Breast epithelium (tissue), 4 donors: ENCODE data around the gene HPCAL1. TPM values are rescaled to one million over a fixed set of nuclear protein-coding genes. Genes with fewer than 3 reads are reported as not detected.
A peak's percentile ranks its signal among the peaks of the same experiment; 100 is the strongest.

Source experiments
- DNase-seq, 2 donors: peaks; one replicate each; pipeline ENCODE4 v3.0.0-alpha.2; 2019; ENCODE audit warnings: low spot score in 2 of 2
- H3K27ac ChIP-seq, 2 donors: fragments of 200-600 bp; sonication (generic) in 1 of 2; one replicate each; pipeline ENCODE4 v1.5.1; 2016 to 2019; ENCODE audit warnings: mild to moderate bottlenecking in 1 of 2
- H3K27me3 ChIP-seq, 2 donors: fragments of 200-600 bp; sonication (generic) in 1 of 2; one replicate each; pipeline versions ENCODE4 v1.5.1 to v1.6.0; 2017 to 2019; ENCODE audit warnings: control low read depth in 1 of 2, mild to moderate bottlenecking in 1 of 2
- H3K36me3 ChIP-seq: fragments of 200-600 bp; one replicate; pipeline ENCODE4 v1.5.1; 2019
- H3K4me1 ChIP-seq, 2 donors: fragments of 200-600 bp; sonication (generic); one replicate each; pipeline ENCODE4 v1.5.1; 2016 to 2019; ENCODE audit warnings: control low read depth in 1 of 2
- H3K4me3 ChIP-seq, 3 donors: fragments of 200-600 bp; sonication (generic); 1 replicate in 2 of 3; 2 replicates in 1 of 3; pipeline ENCODE4 v1.5.1; 2016 to 2019; ENCODE audit warnings: mild to moderate bottlenecking in 3 of 3, moderate library complexity in 2 of 3
- H3K9me3 ChIP-seq, 2 donors: fragments of 200-600 bp; sonication (generic) in 1 of 2; one replicate each; pipeline ENCODE4 v1.5.1; 2016 to 2019; ENCODE audit warnings: control low read depth in 1 of 2
- CTCF ChIP-seq, 3 donors: fragments of 450-650 bp; IDR thresholded peaks; one replicate each; pipeline ENCODE4 v1.5.1; 2016 to 2017; ENCODE audit warnings: antibody characterized with exemption in 3 of 3, mild to moderate bottlenecking in 3 of 3, moderate library complexity in 3 of 3
- POLR2A ChIP-seq: fragments of 450-650 bp; IDR thresholded peaks from one replicate; pipeline ENCODE4 v1.6.1; 2016; ENCODE audit warnings: antibody characterized with exemption, mild to moderate bottlenecking, moderate library complexity
- POLR2AphosphoS5 ChIP-seq, 3 donors: sonication (generic); formaldehyde crosslinking; IDR thresholded peaks; one replicate each; pipeline ENCODE4 v1.6.1; 2017; ENCODE audit warnings: antibody characterized with exemption in 3 of 3
- intact Hi-C: fragments of 100-400 bp; cut with DNase I; formaldehyde crosslinking; loops from one replicate; pipeline ENCODE4 v1.15.1; 2023; ENCODE audit warnings: low total_unique reads
- total RNA-seq, 3 donors: library from RNA; depleted of rRNA; stranded (reverse); fragments of >200 nt; gene quantifications; one replicate each; pipeline ENCODE4 v1.1.0, GENCODE V29; 2016

The HPCAL1 gene
- total RNA-seq, 3 donors from 2014 or later = 38.6 to 41.9 (median 41.6) TPM

GRCh38 chr2:10471955-10472354 lies 169.3 kb downstream of the HPCAL1 start:
- Histone ChIP-seq H3K27ac (no peak overlapping the region), H3K9me3 (no peaks in the 10 kb centered on the region), H3K27me3 (peaks cover 0 to 9% of the 10 kb centered on the region in 2 donors), H3K36me3 (no peaks in the 10 kb centered on the region), H3K4me3 (no peak overlapping the region), H3K4me1 (no peaks in the 10 kb centered on the region)
- no peak for TF ChIP-seq POLR2A
- TF ChIP-seq CTCF (IDR thresholded peaks at IDR 0.05) = no peak
- TF ChIP-seq POLR2AphosphoS5 (IDR thresholded peaks at IDR 0.05) = no peak
- DNase-seq = no peak
- intact Hi-C loops = no loop called here

DNA sequence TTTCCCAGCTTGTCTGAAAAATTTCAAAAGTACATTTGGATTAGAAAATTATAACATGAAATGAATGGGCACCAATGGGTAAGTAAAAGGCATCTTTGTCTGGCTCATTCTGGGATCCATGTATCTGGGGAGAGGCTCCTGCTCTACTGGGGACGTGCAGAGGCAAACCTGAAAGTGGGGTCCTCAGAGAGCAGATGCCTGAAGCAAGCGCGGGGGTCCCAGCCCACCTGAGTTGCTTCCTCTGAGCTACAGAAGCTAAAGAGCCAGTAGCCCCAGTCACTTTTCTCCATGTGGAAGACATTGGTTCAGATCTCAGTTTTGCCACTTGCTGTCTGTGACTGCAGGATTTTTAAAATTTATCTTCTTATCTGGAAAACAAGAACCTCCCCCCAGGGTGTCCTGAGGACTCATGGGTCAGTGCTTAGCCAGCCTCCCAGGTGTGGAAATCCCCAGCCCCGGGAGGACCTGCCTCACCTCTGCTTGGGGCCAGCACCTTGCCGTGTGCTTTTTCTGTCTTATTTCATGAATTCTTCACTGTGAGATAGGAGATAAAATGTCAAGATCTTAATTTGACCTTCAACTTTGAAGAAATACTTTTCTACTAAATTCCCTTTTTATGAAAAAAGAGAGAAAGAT lies 170.5 kb downstream of the HPCAL1 start:
- H3K27me3 ChIP-seq = peaks cover 0 to 3% of the 10 kb centered on the region in 2 donors
- H3K4me3 ChIP-seq = no peak overlapping the region
- no peaks in the 10 kb centered on the region for H3K9me3 ChIP-seq
- TF ChIP-seq POLR2A = no peak
- no peak for TF ChIP-seq CTCF (IDR thresholded peaks at IDR 0.05)
- no peak for TF ChIP-seq POLR2AphosphoS5 (IDR thresholded peaks at IDR 0.05)
- DNase-seq = peak in 1 of 2 donors; percentile 31
- H3K27ac ChIP-seq = no peak overlapping the region
- intact Hi-C loops = no loop called here
- no peaks in the 10 kb centered on the region for H3K4me1 ChIP-seq
- no peaks in the 10 kb centered on the region for H3K36me3 ChIP-seq

DNA sequence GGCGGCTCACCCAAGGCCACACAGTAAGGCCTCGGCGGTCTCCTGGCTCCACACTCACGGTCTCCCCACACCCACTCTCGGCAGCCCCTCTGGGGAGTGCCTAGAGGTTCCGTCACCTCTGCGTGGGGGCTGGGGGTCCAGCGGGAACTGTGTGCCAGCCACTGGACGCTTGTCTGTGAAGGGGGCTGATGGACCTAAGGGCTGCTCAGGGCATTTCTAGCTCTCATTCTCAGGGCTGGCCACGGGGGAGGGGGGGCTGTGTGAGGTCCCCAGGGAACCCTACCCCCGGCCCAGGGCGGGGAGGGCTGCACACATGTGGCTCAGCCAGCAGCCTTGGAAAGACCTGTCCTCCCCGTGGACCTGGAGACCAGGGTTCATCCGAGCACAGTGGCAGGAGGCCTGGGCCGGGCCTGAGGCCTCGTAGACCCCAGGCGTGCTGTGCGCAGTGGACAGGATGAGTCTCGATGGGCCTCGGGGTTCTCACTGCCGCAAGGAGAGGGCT lies 172.6 kb downstream of the HPCAL1 start:
- Histone ChIP-seq H3K27ac (no peak overlapping the region), H3K36me3 (no peaks in the 10 kb centered on the region), H3K4me1 (no peaks in the 10 kb centered on the region), H3K9me3 (no peaks in the 10 kb centered on the region), H3K27me3 (peaks cover 0 to 7% of the 10 kb centered on the region in 2 donors), H3K4me3 (no peak overlapping the region)
- peak in 1 of 2 donors; percentile 44 for DNase-seq
- TF ChIP-seq POLR2A = no peak
- intact Hi-C loops = no loop called here

- Histone ChIP-seq H3K27ac (no peak overlapping the region), H3K4me1 (no peaks in the 10 kb centered on the region), H3K9me3 (no peaks in the 10 kb centered on the region), H3K27me3 (peaks cover 0 to 7% of the 10 kb centered on the region in 2 donors), H3K36me3 (no peaks in the 10 kb centered on the region), H3K4me3 (no peak overlapping the region)
- no peak for TF ChIP-seq CTCF (IDR thresholded peaks at IDR 0.05)
- TF ChIP-seq POLR2AphosphoS5 (IDR thresholded peaks at IDR 0.05) = no peak
- TF ChIP-seq POLR2A = no peak
- intact Hi-C loops = no loop called here
- DNase-seq = peak in 1 of 2 donors; percentile 25
Observed at GRCh38 chr2:10475811-10476660, 173.3 kb downstream of the HPCAL1 start.

DNA sequence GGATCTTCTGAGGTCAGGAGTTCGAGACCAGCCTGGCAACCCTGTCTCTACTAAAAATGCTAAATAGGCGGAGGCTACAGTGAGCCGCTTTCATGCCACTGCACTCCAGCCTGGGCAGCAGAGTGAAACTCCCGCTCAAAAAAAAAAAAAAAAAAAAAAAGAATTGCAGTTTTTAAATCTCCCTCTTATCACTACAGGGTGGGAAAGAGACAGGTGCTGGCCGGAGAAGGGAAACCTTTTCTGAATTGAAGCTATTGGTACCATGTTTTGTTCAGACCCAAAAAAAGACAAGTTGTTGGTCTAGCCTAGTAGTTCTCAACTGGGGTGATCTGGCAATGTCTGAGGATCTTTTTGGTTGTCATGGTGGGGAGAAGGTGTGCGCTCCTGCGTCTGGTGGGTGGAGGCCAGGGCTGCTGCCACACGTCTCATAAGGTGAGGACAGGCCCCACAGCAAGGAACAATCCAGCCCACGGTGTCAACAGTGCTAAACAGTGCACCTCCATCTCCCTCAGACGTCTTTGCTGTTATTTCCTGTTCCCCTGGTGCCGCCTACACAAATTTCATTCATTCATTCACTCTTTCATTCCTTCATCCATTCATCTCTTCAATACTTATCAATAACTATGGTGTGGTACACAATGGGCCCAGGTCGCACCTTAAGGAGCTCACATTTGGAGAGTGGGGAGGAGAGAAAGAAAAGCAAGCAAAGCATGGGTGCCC lies 174.2 kb downstream of the HPCAL1 start:
- no peak overlapping the region for H3K27ac ChIP-seq
- H3K36me3 ChIP-seq = no peaks in the 10 kb centered on the region
- H3K4me3 ChIP-seq = no peak overlapping the region
- intact Hi-C loops = no loop called here
- no peak for TF ChIP-seq POLR2AphosphoS5 (IDR thresholded peaks at IDR 0.05)
- no peak for TF ChIP-seq CTCF (IDR thresholded peaks at IDR 0.05)
- TF ChIP-seq POLR2A = no peak
- H3K9me3 ChIP-seq = no peaks in the 10 kb centered on the region
- H3K27me3 ChIP-seq = peaks cover 0 to 11% of the 10 kb centered on the region in 2 donors
- H3K4me1 ChIP-seq = no peaks in the 10 kb centered on the region
- DNase-seq = peak in 1 of 2 donors; percentile 5
